A549 treated with ZK216348 at 1 μM for 4 hours (cell line): ENCODE measurements around the gene EHBP1. TPM values are rescaled to one million over a fixed set of nuclear protein-coding genes. Genes with fewer than 3 reads are reported as not detected.

Experiments
- total RNA-seq: library from RNA; stranded (reverse); fragments of 200-300 nt; extraction: Qiagen RNA extraction; gene quantifications from 5 replicates; pipeline ENCODE4 v1.2.3, GENCODE V29; 2022; ENCODE audit warnings: low read depth

The EHBP1 gene
- 46.2 to 58.3 TPM (median 48.8 TPM) in 5 replicates for total RNA-seq

DNA sequence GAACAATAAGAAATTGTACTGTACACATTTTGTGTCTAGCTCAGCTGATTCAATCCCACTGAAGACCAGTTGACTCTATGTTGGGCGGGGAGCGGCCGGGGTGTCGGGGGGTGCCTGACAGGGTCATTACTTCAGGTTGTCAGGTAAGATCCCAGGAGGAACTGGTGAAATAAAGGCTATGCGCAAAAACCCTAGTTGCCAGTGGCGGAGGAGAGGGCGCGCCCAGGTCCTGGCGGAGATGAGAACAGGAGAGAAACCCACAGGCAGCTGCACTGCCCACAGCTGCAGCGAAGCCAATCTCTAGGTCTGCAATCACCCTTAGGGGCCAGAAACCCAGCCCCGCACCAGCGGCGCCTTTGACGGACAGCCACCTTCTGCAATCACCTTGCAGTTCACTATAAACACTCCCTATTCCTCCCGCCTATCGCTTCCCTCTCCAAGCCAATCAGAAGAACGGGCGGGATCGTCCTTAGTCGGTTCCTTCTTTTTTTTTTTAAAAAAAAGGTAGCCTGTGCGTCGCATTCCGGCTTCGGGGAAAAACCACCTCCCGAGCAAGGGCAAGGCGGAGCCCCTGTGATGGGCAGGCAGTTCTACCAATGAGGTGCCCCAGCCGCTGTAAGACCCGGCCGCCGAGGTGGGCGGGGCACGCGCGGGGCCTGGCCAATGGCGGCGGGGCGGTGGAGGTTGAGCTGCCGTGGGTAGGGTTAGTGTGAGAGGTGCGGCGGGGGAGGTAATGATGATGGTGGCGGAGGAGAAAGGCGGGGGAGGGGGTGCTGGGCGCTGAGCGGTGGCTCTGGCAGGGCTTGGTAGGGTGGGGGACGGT is at the start of gene EHBP1:
EHBP1 (plus strand) TSS at position 707 of the 823 bp plus-strand sequence. CDS start 1,479 bp downstream, outside the sequence.

DNA sequence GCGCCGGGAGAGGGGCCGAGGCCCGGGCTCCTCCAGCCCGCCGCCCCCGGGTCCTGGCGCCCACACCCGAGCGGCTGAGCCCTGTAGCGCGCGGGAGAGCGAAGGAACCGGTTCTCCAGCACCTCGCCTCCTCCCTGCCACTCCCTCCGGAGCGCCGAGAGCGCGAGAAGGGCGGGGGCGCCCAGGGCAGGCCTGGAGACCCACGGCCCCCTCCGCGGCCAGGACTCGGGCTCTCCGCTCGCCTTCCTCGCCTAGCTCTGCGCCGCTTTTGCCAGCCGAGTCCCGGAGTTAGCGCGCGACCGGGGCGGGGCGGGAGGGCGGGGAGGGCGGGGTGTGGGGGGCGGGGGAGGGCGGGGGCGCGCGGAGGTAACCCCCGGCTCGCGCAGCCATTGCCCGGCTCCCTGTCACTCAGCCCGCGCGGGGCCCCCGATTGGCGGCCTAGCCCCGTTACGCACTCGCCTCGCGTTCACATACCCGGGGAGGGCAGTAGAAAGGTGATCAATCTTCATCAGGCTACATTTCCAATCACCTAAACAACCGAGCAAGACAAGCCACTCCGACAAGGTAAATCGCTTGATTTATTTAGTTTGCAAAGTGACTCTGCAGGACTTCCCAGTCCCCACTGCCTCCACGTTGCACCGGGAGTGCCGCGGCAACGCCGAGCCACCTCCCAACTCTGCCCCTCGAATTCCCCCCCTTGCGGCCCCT is 345.0 kb downstream of the EHBP1 start, which contains the start of gene OTX1:
OTX1 (plus strand) TSS at position 497 of the 708 bp plus-strand sequence. CDS start 2,161 bp downstream, outside the sequence.

Other genes with a start within 250 kb of the EHBP1 start
- gene TMEM17, start 199.5 kb upstream of the EHBP1 start, total RNA-seq: 3.9 to 6.1 TPM (median 5.4 TPM) in 5 replicates